BJ (cell line): ENCODE data around the gene TBL3. TPM values are rescaled to one million over a fixed set of nuclear protein-coding genes. Genes with fewer than 3 reads are reported as not detected.

Experiments
- CTCF ChIA-PET: fragments of 350-600 bp; formaldehyde crosslinking; extraction: SDS; loops from one replicate; lab custom pipeline; 2021; ENCODE audit warnings: antibody characterized with exemption, inconsistent platforms; lab: Yijun Ruan, JAX
- POLR2A ChIA-PET: fragments of 300-600 bp; sonication (Branson Sonifier 250); formaldehyde crosslinking; extraction: SDS; loops from one replicate; lab custom pipeline; 2021; ENCODE audit warnings: antibody characterized with exemption; lab: Charles Lee
- DNase-seq: peaks from one replicate; pipeline ENCODE4 v3.0.0-alpha.2; 2011; ENCODE audit warnings: low read depth
- H3K27me3 ChIP-seq: 2 replicates; pipeline ENCODE4 v1.6.0; 2011; ENCODE audit warnings: low read length; ENCODE audit not compliant: control insufficient read depth, insufficient read depth
- H3K36me3 ChIP-seq: 2 replicates; pipeline ENCODE4 v1.5.1; 2011; ENCODE audit warnings: low read length; ENCODE audit not compliant: control insufficient read depth, insufficient read depth
- H3K4me3 ChIP-seq: 2 replicates; pipeline ENCODE4 v1.5.1; 2011; ENCODE audit warnings: low read depth, mild to moderate bottlenecking, control low read depth, low read length
- CTCF ChIP-seq: IDR thresholded peaks from 2 replicates; pipeline ENCODE4 v1.5.1; 2011; ENCODE audit warnings: low read depth, mild to moderate bottlenecking, control low read depth, inconsistent platforms, low read length, moderate library complexity; ENCODE audit not compliant: insufficient read depth
- polyA minus RNA-seq: library from RNA; depleted of rRNA, polyadenylated mRNA; stranded (reverse); fragments of >200 nt; gene quantifications from 2 replicates; pipeline ENCODE4 v1.2.3, GENCODE V29; 2011; rRNA and poly(A)+ RNA removed
- polyA plus RNA-seq: library from polyadenylated mRNA; depleted of rRNA; stranded (reverse); fragments of >200 nt; gene quantifications from 2 replicates; pipeline ENCODE4 v1.2.3, GENCODE V29; 2011; rRNA removed

The TBL3 gene
- polyA plus RNA-seq (16.5 and 33.1 TPM in 2 replicates), polyA minus RNA-seq (24.8 and 37.7 TPM in 2 replicates)

- CTCF ChIA-PET, result interaction anchor here (0.7 to 1.6 kb wide), 2 partner anchors 10 to 25 kb away, joined by 3 to 4 read pairs; no protein-coding TSS in a partner anchor
Measured at GRCh38 chr16:1971796-1972489, at the start of gene TBL3. Gene TBL3, plus strand, starts transcription at chr16:1972053. Its CDS starts 112 bp downstream, at chr16:1972165.

GRCh38 chr16:1922357-1922756 lies 49.5 kb upstream of the TBL3 start:
- H3K27me3 ChIP-seq, result peaks cover 33% of the 10 kb centered on the region

More at GRCh38 chr16:1971796-1972489, at the start of gene TBL3:
- Histone ChIP-seq H3K4me3 (peak within 1 kb of the TSS; percentile 99), H3K27me3 (no peaks in the 10 kb centered on the region), H3K36me3 (peaks cover 20% of the 10 kb centered on the region)
- TF ChIP-seq CTCF, result no peak
- peak; percentile 39 for DNase-seq
- POLR2A ChIA-PET, result interaction anchor here (1.0 kb wide), 1 partner anchor 184 kb away, joined by 7 read pairs; the partner anchor contains the start of gene TRAF7

DNA sequence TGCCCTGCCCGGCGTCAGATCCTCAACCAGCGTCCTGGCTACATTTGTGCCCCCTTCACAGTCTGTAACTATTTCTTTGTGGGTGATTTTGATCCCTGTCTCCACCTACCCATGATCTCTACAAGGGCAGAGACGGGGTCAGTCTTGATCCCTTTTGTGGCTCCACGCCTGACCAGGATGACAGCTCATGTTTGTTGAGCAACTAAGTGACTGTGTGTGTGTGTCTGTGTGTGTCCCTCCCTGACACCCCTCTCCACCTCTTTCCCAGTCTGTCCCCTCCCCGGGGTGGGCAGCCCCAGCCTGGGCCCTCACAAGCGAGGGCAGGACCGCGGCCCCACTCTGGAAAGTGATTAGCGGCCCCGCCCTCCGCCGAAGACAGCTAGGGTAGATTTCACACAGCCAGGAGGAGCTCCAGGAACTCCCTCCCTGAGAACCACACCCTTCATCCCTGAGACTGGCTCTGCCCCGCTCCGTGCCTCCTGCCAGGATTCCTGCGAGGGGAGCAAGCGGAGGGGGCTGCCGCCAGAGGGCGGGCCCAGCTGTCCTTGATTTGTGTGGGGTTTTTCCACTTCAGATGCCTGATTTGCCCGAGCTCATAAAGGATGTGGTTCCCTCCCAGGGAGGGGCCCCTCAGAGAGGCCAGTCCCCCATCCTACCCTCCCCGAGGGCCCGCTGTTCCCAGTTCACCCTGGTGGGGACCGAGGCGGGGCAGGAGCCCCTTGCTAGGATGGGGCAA lies 48.4 kb upstream of the TBL3 start:
- CTCF ChIA-PET, result interaction anchor here (1.4 to 2.7 kb wide), 4 partner anchors 9 to 59 kb away, joined by 4 to 23 read pairs (median 7); no protein-coding TSS in a partner anchor

More at GRCh38 chr16:1922357-1922756, 49.5 kb upstream of the TBL3 start:
- DNase-seq, result no peak
- ChIA-PET CTCF (interaction anchor here (2.0 to 2.7 kb wide), 2 partner anchors 15 to 58 kb away, joined by 10 to 23 read pairs; no protein-coding TSS in a partner anchor), POLR2A (no interaction called here)
- H3K4me3 ChIP-seq, result no peak overlapping the region
- no peaks in the 10 kb centered on the region for H3K36me3 ChIP-seq
- TF ChIP-seq CTCF, result no peak

DNA sequence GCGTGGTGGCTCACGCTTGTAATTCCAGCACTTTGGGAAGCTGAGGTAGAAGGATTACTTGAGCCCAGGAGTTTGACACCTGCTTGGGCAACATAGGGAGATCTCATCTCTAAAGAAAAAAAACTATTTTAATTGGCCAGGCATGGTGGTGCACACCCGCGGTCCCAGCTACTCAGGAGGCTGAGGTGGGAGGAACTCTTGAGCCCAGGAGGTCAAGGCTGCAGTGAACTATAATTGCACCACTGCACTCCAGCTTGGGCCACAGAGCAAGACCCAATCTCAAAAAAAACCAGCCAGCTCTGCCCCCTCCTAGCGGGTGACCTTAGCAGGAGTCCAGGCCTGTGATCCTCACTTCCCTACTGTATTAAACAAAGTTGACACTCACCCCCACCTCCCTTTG lies 47.8 kb upstream of the TBL3 start:
- POLR2A ChIA-PET, result no interaction called here
- H3K36me3 ChIP-seq, result no peaks in the 10 kb centered on the region
- no peak for DNase-seq
- no peak for TF ChIP-seq CTCF
- H3K4me3 ChIP-seq, result no peak overlapping the region
- H3K27me3 ChIP-seq, result peaks cover 23% of the 10 kb centered on the region
- CTCF ChIA-PET, result interaction anchor here (1.4 to 2.7 kb wide), 4 partner anchors 9 to 60 kb away, joined by 4 to 23 read pairs (median 7); no protein-coding TSS in a partner anchor

More for the DNA sequence above, 48.4 kb upstream of the TBL3 start:
- peaks cover 28% of the 10 kb centered on the region for H3K27me3 ChIP-seq
- POLR2A ChIA-PET, result interaction anchor here (0.5 kb wide), 1 partner anchor 41 kb away, joined by 15 read pairs; the partner anchor contains the start of gene RPS2
- peak; percentile 55 for TF ChIP-seq CTCF
- no peaks in the 10 kb centered on the region for H3K36me3 ChIP-seq
- H3K4me3 ChIP-seq, result no peak overlapping the region
- peak; percentile 34 for DNase-seq
